ENCODE results near the gene ROM1.
"Not testable (repeated sequence)": the region's sequence is repeated elsewhere in the genome, so short reads cannot be mapped to it uniquely, and the experiment has no call there.

ROM1 gene

DNA sequence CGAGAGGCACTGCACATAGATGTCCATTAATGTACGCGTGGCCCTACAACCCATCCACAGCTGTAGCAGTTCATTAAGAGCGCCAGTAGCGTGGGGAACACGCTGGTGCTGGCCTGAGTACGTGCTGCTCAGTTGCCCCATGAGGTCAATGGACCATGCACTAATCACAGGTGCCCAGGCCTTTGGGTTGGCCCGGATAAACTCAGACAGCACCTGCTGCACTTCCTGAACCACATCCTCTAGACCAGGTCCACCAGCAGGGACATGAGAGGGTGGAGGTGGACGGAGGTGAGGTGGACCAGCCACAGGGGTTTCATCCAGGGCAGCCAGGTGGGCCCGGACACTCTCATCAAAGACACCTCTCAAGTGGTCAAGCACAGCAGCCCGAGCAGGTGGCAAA lies 36.4 kb downstream of the ROM1 start:
- DNase-seq (ENCODE audit: low read depth) = no peak

DNA sequence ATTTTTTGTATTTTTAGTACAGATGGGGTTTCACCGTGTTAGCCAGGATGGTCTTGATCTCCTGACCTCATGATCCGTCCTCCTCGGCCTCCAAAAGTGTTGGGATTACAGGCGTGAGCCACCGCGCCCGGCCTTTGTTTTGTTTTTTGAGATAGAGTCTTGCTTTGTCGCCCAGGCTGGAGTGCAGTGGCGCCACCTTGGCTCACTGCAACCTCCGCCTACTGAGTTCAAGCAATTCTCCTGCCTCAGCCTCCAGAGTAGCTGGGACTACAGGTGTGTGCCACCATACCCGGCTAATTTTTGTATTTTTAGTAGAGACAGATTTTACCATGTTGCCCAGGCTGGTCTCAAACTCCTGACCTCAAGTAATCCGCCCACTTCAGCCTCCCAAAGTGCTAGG lies 37.2 kb downstream of the ROM1 start:
- not testable (repeated sequence) for DNase-seq (ENCODE audit: low read depth)

- DNase-seq (ENCODE audit: low read depth) = no peak
These were observed 39.3 kb downstream of the ROM1 start for GRCh38 chr11:62652161-62653006.

DNA sequence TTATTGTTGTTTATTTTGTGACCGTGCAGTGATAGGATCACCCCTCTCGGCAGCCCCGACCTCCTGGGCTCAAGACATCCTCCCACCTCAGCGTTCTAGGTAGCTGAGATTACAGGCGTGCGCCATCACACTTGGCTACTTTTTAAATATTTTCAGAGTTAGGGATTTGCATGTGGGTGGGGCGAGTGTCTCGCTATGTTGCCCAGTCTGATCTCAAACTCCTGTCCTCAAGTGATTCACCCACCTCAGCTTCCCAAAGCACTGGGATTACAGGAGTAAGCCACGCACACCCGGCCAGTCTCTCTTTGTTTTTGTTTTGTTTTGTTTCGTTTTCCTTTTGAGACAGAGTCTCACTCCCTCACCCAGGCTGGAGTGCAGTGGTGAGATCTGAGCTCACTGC lies 41.2 kb downstream of the ROM1 start:
- DNase-seq (ENCODE audit: low read depth) = no peak

GRCh38 chr11:62656796-62657429 lies 43.9 kb downstream of the ROM1 start:
- DNase-seq (ENCODE audit: low read depth) = no peak

GRCh38 chr11:62664405-62665074 lies 51.5 kb downstream of the ROM1 start:
- no peak for DNase-seq (ENCODE audit: low read depth)

Measured in stromal cell of bone marrow (primary cell).